Fibroblast of skin of left biceps (primary cell): Measurements from ENCODE around the gene KCNK2.

ENCODE experiments used
- DNase-seq, 2 experiments: peaks; one replicate each; pipeline ENCODE4 v3.0.0-alpha.2; 2013; ENCODE audit warnings: low read depth in 2 of 2

The KCNK2 gene, protein sequence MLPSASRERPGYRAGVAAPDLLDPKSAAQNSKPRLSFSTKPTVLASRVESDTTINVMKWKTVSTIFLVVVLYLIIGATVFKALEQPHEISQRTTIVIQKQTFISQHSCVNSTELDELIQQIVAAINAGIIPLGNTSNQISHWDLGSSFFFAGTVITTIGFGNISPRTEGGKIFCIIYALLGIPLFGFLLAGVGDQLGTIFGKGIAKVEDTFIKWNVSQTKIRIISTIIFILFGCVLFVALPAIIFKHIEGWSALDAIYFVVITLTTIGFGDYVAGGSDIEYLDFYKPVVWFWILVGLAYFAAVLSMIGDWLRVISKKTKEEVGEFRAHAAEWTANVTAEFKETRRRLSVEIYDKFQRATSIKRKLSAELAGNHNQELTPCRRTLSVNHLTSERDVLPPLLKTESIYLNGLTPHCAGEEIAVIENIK

GRCh38 chr1:215082532-215083382 is at the start of gene KCNK2:
Gene KCNK2, plus strand, starts transcription at chr1:215082737. Its CDS starts 649 bp downstream, at chr1:215083386.
- DNase-seq = peak; percentile 25 to 39

DNA sequence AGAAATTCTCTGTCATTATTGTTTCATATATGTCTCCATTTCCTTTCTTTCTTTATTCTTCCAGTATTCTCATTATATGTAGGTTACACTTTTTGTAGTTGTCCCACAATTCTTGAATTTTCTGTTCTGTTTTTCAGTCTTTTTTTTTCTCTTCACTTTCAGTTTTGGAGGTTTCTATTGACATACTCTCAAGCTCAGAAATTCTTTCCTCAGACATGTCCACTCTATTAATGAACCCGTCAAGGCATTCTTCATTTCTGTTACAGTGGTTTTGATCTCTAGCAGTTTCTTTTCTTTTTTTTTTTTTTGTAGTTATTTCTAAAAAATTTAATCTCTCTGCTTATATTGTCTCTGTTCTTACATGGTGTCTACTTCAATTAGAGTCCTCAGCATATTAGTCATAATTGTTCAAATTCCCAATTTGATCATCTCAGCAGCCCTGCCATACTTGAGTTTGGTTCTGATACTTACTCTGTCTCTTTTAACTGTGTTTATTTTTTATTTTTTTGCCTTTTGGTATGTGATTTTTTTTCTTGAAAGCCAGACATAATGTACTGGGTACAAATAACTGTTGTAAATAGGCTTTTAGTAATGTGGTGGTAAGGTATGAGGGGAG is 49.5 kb upstream of the KCNK2 start:
- DNase-seq = no peak

DNA sequence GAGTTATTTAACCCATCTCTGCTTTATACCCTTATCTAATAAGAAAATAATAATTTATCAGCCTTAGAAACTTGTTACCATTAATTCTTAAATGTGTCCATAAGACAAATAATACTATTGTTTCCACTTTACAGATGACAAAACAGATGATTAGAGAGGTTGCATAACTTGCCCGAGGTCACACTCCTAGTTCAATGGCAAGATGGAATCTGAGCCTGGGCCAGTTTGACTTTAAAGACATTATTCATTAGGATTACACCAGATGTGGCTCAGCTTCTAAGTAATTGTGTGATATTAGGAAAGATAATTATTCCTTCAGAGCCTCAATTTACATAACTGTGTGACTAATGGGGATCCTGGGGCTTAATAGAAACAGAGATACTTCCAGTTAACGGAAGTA is 42.3 kb upstream of the KCNK2 start:
- no peak for DNase-seq

GRCh38 chr1:215043401-215043800 is 39.1 kb upstream of the KCNK2 start:
- no peak for DNase-seq

GRCh38 chr1:215044151-215044550 is 38.4 kb upstream of the KCNK2 start:
- DNase-seq = no peak

- peak; percentile 76 to 82 for DNase-seq
Measured at GRCh38 chr1:215045698-215046308, 36.7 kb upstream of the KCNK2 start.

DNA sequence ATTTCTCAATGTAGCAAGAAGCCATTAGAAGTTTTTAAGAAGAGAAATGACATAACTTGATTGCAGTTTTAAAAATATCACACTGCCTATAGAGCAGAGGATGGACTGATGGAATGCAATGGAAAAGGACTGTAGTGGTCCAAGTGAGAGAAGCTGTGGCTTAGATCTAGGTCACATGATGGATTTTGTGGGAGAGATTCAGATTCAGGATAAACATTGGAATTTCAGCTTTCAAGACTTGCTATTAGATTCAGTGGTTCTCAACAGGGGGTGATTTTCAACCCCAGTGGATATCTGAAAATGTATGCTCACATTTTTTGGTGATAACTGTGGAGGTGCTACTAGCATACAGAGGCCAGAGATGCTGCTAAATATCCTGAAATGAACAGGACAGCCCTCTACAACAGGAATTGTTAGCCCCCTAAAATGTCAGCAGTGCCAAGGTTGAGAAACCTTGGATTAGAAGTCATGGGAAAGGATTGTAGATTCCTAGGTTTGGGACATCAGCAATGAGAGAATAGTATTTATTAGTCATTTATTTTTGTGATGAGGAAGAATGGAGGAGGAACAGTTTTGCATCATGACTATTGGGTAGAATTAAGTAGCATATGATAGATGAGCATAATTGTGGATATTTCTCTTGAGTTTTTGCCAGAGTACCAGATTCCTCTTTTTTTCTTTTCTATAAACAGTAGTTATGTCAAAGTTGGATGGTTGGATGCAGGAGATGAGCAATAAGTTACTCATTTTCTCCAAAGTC is 30.1 kb upstream of the KCNK2 start:
- DNase-seq = peak; percentile 89 to 91

DNA sequence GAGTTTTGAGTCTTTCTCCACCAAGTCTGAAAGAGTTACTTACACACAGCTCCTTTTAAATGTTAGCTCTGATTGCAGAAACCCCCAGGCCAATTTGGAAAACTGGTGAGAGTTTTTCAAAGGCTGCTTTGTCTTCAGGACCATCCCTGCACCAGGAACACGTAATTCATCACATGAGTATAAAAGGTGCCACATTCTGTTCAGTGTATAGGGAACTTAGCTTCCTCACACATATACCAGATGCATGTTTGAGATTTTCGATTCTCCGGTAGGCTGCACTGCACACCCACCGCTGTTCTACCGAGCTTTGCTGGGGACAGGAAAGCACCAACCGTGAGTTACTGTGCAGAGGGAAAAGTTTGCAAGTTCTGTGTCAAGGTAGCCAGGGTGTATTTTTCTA is 28.3 kb upstream of the KCNK2 start:
- no peak for DNase-seq

- no peak for DNase-seq
Measured at GRCh38 chr1:215055281-215055935, 27.1 kb upstream of the KCNK2 start.

GRCh38 chr1:215056584-215056983 is 26.0 kb upstream of the KCNK2 start:
- DNase-seq = no peak

DNA sequence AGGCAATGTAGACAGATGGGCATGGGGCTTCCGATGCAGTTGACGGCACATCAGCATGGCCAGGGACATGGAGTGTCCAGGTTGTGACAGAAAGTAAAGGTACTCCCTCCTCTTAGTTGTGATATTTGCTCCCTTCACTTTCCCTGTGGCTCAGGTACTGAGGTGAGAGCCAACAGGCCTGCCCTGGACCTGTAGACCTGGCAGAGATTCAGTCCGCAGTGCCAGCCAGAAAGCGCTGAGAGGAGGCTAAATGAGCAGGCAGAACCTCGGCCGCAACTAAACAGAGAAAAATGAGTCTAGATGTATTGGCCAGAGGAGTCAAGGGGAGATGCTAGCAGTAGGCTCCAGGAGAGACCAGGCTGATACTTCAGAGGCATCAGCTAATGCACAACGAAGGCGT is 22.6 kb upstream of the KCNK2 start:
- DNase-seq = no peak

GRCh38 chr1:215064327-215064726 is 18.2 kb upstream of the KCNK2 start:
- DNase-seq = no peak

DNA sequence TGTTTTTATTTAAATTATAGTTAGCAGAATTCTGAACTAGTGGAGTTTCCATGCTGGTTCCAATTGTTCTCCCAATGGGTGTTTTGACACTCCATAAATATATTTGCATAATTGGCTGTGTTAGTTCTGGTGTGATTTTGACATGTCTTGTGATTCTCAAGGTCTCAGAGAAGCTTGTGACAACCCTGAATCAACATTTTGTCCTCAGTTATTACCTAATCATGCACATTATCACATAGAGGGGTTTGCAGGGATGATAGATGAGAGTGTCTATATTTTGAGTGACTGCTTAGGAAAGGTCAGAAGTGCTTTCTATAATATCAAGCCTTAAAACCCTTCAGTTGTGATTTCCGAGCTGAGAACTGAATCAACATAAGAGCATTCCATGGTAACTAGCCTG is 11.5 kb upstream of the KCNK2 start:
- no peak for DNase-seq

GRCh38 chr1:215076322-215076721 is 6.2 kb upstream of the KCNK2 start:
- DNase-seq = no peak

DNA sequence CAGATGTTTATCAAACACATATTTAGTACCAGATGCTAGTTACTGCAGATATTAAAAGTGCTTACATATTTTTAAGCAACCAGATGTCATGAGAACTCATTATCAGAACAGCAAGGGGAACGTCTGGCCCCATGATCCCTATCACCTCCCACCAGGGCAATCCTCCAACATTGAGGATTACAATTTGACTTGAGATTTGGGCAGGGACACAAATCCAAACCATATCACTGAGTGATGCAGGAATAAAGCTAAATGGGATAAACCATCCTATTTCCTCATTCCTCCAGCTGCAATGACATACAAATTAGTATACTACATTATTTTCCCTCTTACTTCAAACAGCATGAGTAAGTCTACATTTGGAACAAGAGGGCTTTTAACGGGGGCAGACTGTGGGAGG is 3.1 kb upstream of the KCNK2 start:
- DNase-seq = peak; percentile 21

DNA sequence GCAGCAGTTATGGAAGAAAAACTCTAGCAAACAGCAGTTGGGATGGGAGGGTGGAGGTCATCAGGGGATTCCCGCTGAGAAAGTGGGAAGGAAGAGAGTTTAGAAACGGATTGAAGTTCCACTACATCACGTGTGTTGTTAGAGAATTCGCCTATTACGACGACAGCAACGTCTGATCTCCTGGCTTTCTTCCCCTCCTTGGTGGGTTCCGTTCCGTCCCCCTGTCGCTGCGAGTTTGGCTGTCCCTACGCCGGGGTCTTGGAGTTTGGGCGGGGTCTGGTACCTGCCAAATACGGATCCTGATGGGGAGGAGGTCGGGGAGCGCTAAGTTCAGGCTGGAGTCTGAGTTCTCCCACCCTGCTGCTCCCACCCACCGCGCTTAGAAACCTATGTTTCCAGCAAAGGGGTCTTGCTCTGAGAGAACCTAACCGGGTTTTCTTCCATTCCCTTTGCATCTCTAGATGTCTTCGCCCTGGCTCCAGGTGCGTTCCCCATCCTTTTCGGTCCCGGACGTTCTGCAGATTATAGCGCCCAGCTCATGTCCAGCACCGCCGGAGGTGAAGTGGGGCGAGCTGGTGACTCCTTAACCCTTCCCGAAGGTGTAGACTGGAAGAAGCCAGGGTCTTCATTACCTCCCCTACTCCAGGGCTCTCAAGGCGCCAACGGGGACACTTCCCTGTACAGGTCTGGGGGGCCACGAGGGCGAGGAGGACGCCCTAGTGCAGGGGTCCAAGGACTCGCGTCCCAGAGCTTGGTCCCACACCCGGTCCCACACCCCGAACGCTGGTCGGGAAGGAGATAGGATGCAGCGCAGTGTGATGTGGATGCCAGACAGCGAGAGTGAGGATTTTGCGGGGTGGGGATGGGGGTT is 641 bp upstream of the KCNK2 start:
- DNase-seq = no peak

- DNase-seq = peak in 1 of 2 experiments; percentile 23
Measured at GRCh38 chr1:215083383-215083961, 935 bp downstream of the KCNK2 start.

GRCh38 chr1:215084621-215085020 is 2.1 kb downstream of the KCNK2 start:
- DNase-seq = no peak

DNA sequence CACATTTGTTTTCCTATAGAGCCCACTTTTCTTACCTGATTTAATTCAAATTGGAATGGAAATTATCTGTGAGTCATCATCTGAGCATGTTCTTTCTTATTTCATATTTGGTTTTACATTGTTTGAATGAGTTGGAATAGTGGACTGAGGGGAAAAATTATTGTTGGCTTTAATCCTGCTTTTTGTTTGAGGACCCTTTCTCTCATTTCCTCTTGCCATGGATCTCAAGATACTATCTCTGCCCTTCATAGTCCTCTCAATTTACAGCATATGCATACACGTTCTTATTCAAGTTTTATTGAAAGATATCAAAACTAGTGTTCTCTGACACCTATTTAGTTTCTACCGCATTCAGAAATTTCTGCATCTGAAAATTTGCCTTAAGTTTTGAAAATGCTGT is 5.1 kb downstream of the KCNK2 start:
- DNase-seq = no peak
